NB4 (cell line): ENCODE data around the gene PAQR6.

Source experiments
- CTCF ChIP-seq: IDR thresholded peaks from one replicate; pipeline ENCODE4 v1.5.1; 2012; ENCODE audit warnings: low read depth, low read length
- MAX ChIP-seq: IDR thresholded peaks from 2 replicates; pipeline ENCODE4 v1.6.1; 2011; ENCODE audit warnings: low read depth, low read length
- POLR2A ChIP-seq: IDR thresholded peaks from 2 replicates; pipeline ENCODE4 v1.6.1; 2011; ENCODE audit warnings: mild to moderate bottlenecking; ENCODE audit not compliant: insufficient read length; ENCODE audit errors: extremely low read depth

GRCh38 chr1:156249593-156249992, 1.7 kb upstream of the PAQR6 start:
- no peak for TF ChIP-seq CTCF
- no peak for TF ChIP-seq MAX
- no peak for TF ChIP-seq POLR2A
